GM12873 (cell line): ENCODE results near the gene TPST1.

Experiments
- CTCF ChIP-seq: IDR thresholded peaks from 2 replicates; pipeline ENCODE4 v1.5.1; 2012; ENCODE audit warnings: low read depth, mild to moderate bottlenecking, moderate library complexity, low read length, control low read depth; ENCODE audit not compliant: insufficient read depth; ENCODE audit errors: missing control alignments

The TPST1 gene

GRCh38 chr7:66380272-66380888, 175.2 kb downstream of the TPST1 start:
- no peak for TF ChIP-seq CTCF

GRCh38 chr7:66399566-66399965, 194.4 kb downstream of the TPST1 start:
- TF ChIP-seq CTCF, result no peak

- TF ChIP-seq CTCF, result no peak
Measured at GRCh38 chr7:66400400-66400799, 195.3 kb downstream of the TPST1 start.

- TF ChIP-seq CTCF, result no peak
Measured at GRCh38 chr7:66403564-66403963, 198.4 kb downstream of the TPST1 start.

GRCh38 chr7:66409493-66409892, 204.4 kb downstream of the TPST1 start:
- no peak for TF ChIP-seq CTCF
